Measurements from ENCODE around the gene CLOCK.

DNA sequence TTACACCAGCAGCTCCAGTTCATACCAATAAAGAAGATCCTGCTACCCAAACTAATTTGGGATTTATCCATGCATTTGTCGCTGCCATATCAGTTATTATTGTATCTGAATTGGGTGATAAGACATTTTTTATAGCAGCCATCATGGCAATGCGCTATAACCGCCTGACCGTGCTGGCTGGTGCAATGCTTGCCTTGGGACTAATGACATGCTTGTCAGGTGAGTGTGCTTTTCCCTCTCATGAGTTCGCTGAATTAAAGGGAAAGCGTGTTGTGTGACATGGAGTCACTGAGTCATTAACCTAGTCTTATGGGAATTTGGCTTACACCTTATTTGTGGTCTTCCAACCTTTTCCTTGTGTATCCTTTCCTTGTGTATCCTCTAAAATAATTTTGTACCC is 135.1 kb downstream of the CLOCK start:
- TF ChIP-seq, protein P1, sequence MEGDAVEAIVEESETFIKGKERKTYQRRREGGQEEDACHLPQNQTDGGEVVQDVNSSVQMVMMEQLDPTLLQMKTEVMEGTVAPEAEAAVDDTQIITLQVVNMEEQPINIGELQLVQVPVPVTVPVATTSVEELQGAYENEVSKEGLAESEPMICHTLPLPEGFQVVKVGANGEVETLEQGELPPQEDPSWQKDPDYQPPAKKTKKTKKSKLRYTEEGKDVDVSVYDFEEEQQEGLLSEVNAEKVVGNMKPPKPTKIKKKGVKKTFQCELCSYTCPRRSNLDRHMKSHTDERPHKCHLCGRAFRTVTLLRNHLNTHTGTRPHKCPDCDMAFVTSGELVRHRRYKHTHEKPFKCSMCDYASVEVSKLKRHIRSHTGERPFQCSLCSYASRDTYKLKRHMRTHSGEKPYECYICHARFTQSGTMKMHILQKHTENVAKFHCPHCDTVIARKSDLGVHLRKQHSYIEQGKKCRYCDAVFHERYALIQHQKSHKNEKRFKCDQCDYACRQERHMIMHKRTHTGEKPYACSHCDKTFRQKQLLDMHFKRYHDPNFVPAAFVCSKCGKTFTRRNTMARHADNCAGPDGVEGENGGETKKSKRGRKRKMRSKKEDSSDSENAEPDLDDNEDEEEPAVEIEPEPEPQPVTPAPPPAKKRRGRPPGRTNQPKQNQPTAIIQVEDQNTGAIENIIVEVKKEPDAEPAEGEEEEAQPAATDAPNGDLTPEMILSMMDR (IDR thresholded peaks at IDR 0.05), result no peak
- TF ChIP-seq POLR2AphosphoS5 (IDR thresholded peaks at IDR 0.05) (no peak), POLR2A (IDR thresholded peaks at IDR 0.05) (no peak), EP300 (IDR thresholded peaks at IDR 0.05) (no peak)

Data from upper lobe of left lung (tissue), 4 donors.